Measurements from ENCODE around the gene XPR1. TPM values are rescaled to one million over a fixed set of nuclear protein-coding genes. Genes with fewer than 3 reads are reported as not detected.
A peak's percentile ranks its signal among the peaks of the same experiment; 100 is the strongest.

The XPR1 gene
- total and polyA plus RNA-seq, 9 donors = 5.7 to 34.1 (median 17.3) TPM

DNA sequence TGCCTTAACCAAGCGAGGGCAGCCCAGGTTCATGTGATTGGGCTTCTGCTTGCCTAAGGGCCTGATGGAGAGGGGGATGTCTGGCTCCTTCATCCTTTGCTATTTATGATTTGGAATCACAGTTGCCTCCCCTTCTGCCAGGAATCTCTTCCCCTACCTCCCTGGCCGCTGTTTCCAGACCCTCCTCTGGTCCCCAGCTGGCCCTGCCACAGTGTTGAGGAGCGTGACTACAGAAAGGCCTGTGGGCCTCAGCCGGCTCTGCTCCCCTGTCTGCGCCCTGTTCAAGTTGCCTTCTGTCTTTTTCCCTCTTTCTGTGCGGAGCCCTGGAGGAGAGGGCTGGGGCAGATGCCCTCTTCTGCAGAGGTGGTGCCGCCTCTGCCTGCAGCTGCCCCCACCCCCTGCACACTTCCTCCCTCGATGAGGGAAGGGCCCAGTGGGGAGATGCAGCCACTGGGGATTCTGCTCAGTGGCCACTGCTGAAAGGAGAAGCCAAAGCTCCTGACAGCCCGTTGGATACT, 287.4 kb downstream of the XPR1 start:
- H3K36me3 ChIP-seq = no peaks in the 10 kb centered on the region
- no peak overlapping the region for H3K27ac ChIP-seq
- no peaks in the 10 kb centered on the region for H3K27me3 ChIP-seq
- intact Hi-C loops (cut with DNase I) = no loop called here
- H3K4me1 ChIP-seq (ENCODE audit: insufficient read depth) = no peaks in the 10 kb centered on the region
- no peak for TF ChIP-seq EP300 (IDR thresholded peaks at IDR 0.05)
- no peak for TF ChIP-seq POLR2A (IDR thresholded peaks at IDR 0.05)
- peak in 1 of 5 donors; percentile 6 for DNase-seq
- WGBS, 3 donors = 79 to 89% (median 89%) methylated on average over 9 of the region's 9 CpGs
- no peak overlapping the region for H3K4me3 ChIP-seq
- H3K9me3 ChIP-seq = no peaks in the 10 kb centered on the region

GRCh38 chr1:180920193-180920592, 288.4 kb downstream of the XPR1 start:
- intact Hi-C loops (cut with DNase I) = loop anchor here in 1 of 4 donors (10.0 kb wide), 1 partner anchor 95 kb away; no protein-coding TSS in a partner anchor
- DNase-seq = no peak
- TF ChIP-seq EP300 (IDR thresholded peaks at IDR 0.05) (no peak), POLR2A (IDR thresholded peaks at IDR 0.05) (no peak), CTCF (IDR thresholded peaks at IDR 0.05) (no peak)
- Histone ChIP-seq H3K9me3 (no peaks in the 10 kb centered on the region), H3K36me3 (no peaks in the 10 kb centered on the region), H3K4me3 (no peak overlapping the region), H3K4me1 (ENCODE audit: insufficient read depth) (no peaks in the 10 kb centered on the region), H3K27me3 (no peaks in the 10 kb centered on the region), H3K27ac (no peak overlapping the region)
- 86 to 92% (median 91%) methylated on average over 7 of the region's 7 CpGs for WGBS, 3 donors

GRCh38 chr1:180920702-180921101, 288.9 kb downstream of the XPR1 start:
- intact Hi-C loops (cut with DNase I) = loop anchor here in 1 of 4 donors (10.0 kb wide), 1 partner anchor 94 kb away; no protein-coding TSS in a partner anchor
- WGBS, 3 donors = 85 to 91% (median 89%) methylated on average over 8 of the region's 8 CpGs
- Histone ChIP-seq H3K36me3 (no peaks in the 10 kb centered on the region), H3K9me3 (no peaks in the 10 kb centered on the region), H3K27ac (no peak overlapping the region), H3K4me3 (no peak overlapping the region), H3K27me3 (no peaks in the 10 kb centered on the region), H3K4me1 (ENCODE audit: insufficient read depth) (peaks cover 2% of the 10 kb centered on the region)
- no peak for TF ChIP-seq CTCF (IDR thresholded peaks at IDR 0.05)
- no peak for TF ChIP-seq POLR2A (IDR thresholded peaks at IDR 0.05)
- no peak for TF ChIP-seq EP300 (IDR thresholded peaks at IDR 0.05)
- DNase-seq = no peak

GRCh38 chr1:180921386-180921785, 289.6 kb downstream of the XPR1 start:
- Histone ChIP-seq H3K27me3 (no peaks in the 10 kb centered on the region), H3K9me3 (no peaks in the 10 kb centered on the region), H3K4me3 (no peak overlapping the region), H3K4me1 (ENCODE audit: insufficient read depth) (peaks cover 2% of the 10 kb centered on the region), H3K27ac (no peak overlapping the region), H3K36me3 (no peaks in the 10 kb centered on the region)
- no peak for TF ChIP-seq EP300 (IDR thresholded peaks at IDR 0.05)
- no peak for TF ChIP-seq CTCF (IDR thresholded peaks at IDR 0.05)
- TF ChIP-seq POLR2A (IDR thresholded peaks at IDR 0.05) = no peak
- DNase-seq = no peak
- intact Hi-C loops (cut with DNase I) = loop anchor here in 1 of 4 donors (10.0 kb wide), 1 partner anchor 93 kb away; no protein-coding TSS in a partner anchor
- WGBS, 3 donors = 90 to 93% (median 93%) methylated on average over 6 of the region's 6 CpGs

DNA sequence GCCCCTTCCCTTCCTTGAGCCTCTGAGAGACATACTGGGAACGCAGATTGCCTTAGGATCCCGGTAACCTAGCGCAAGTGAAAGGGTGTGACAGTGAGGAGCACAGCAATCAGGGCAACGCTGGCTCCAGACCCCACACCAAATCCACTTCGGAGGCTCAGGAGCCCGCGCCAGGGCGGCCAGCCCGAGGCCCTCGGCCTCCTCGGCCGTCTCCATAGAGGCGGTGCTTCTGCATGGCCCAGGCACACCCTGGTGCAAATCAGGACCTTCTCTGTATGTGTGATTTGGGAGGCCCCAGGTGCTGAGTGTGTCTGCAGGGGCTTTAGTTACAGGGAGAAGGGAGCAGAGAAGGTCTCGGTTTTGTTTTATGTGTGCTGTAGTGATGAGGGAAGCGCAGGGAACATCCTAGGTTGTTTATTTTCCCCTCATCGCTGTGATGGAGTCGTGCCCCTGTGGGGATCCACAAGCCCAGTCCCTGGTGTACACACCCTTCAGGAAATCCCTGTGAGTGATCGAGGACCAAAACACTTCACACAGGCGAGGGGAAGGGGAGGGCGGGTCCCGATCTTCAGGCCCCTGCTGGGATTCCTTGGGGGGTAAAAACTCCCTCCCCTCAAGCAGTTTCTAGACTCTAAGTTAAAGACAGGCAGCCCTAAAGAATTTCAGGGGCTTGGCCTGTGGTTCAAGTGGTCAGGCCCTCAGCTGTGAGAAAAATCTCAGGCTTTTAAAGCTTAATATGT, 290.2 kb downstream of the XPR1 start:
- H3K4me1 ChIP-seq (ENCODE audit: insufficient read depth) = peaks cover 5% of the 10 kb centered on the region
- no peak for DNase-seq
- intact Hi-C loops (cut with DNase I) = loop anchor here in 1 of 4 donors (10.0 kb wide), 1 partner anchor 93 kb away; no protein-coding TSS in a partner anchor
- no peaks in the 10 kb centered on the region for H3K27me3 ChIP-seq
- H3K9me3 ChIP-seq = no peaks in the 10 kb centered on the region
- no peak overlapping the region for H3K4me3 ChIP-seq
- TF ChIP-seq CTCF (IDR thresholded peaks at IDR 0.05) (no peak), EP300 (IDR thresholded peaks at IDR 0.05) (no peak), POLR2A (IDR thresholded peaks at IDR 0.05) (no peak)
- no peak overlapping the region for H3K27ac ChIP-seq
- 84 to 87% (median 86%) methylated on average over 21 of the region's 21 CpGs for WGBS, 3 donors
- no peaks in the 10 kb centered on the region for H3K36me3 ChIP-seq
